Small intestine (tissue), 7 donors: ENCODE results near the gene CFAP61. TPM values are rescaled to one million over a fixed set of nuclear protein-coding genes. Genes with fewer than 3 reads are reported as not detected.

ENCODE experiments used
- DNase-seq, 2 donors: peaks; one replicate each; pipeline versions ENCODE4 v3.0.0 to v3.0.0-alpha.2; 2013
- FAIRE-seq: peaks from 2 replicates; lab custom pipeline; 2012; peaks lifted over from hg19 to GRCh38; lab: Jason Lieb, UNC
- H3K27ac ChIP-seq, 3 donors: one replicate each; pipeline ENCODE4 v1.5.1; 2013; ENCODE audit warnings: low read length in 2 of 3, mild to moderate bottlenecking in 2 of 3, control low read depth in 1 of 3, inconsistent platforms in 1 of 3, low read depth in 1 of 3, moderate library complexity in 1 of 3
- H3K27me3 ChIP-seq, 3 donors: one replicate each; pipeline ENCODE4 v1.6.1; 2013; ENCODE audit warnings: low read length in 3 of 3, inconsistent platforms in 1 of 3; ENCODE audit not compliant: control insufficient read depth in 3 of 3, insufficient read depth in 3 of 3
- H3K36me3 ChIP-seq, 3 donors: one replicate each; pipeline ENCODE4 v1.6.1; 2013; ENCODE audit warnings: low read length in 3 of 3, inconsistent platforms in 1 of 3, low read depth in 1 of 3, mild to moderate bottlenecking in 1 of 3, moderate library complexity in 1 of 3; ENCODE audit not compliant: control insufficient read depth in 3 of 3, insufficient read depth in 2 of 3
- H3K4me1 ChIP-seq, 3 donors: one replicate each; pipeline ENCODE4 v1.6.1; 2013; ENCODE audit warnings: low read length in 2 of 3, inconsistent platforms in 1 of 3, low read depth in 1 of 3, mild to moderate bottlenecking in 1 of 3, moderate library complexity in 1 of 3; ENCODE audit not compliant: control insufficient read depth in 3 of 3, insufficient read depth in 2 of 3
- H3K4me3 ChIP-seq, 3 donors: one replicate each; pipeline ENCODE4 v1.5.1; 2013; ENCODE audit warnings: low read length in 3 of 3, control low read depth in 1 of 3, inconsistent platforms in 1 of 3, low read depth in 1 of 3, mild to moderate bottlenecking in 1 of 3, moderate library complexity in 1 of 3
- H3K9me3 ChIP-seq, 2 donors: one replicate each; pipeline ENCODE4 v1.6.1; 2013; ENCODE audit warnings: low read depth in 1 of 2, low read length in 1 of 2; ENCODE audit not compliant: control insufficient read depth in 2 of 2, insufficient read depth in 1 of 2
- WGBS, 3 donors: extraction: QIAGEN DNeasy Blood & Tissue Kit; methylation state at CpG; one replicate each; pipeline ENCODE4 v1.1.7; 2013; 5-methylcytosine and 5-hydroxymethylcytosine counted together
- polyA plus RNA-seq, 4 donors: library from polyadenylated mRNA; stranded (reverse) in 3 of 4; unstranded in 1 of 4; fragments of 200-250 nt in 3 of 4; fragments of 120-200 nt in 1 of 4; gene quantifications; one replicate each; pipeline versions ENCODE4 v1.2.1 to v1.2.3, GENCODE V29; 2013
- donor health status: healthy with polysubstance abuse.
- donor health status: control.
- donor health status: control.
- donor health status: Bipolar disorder and iron deficiency.
- donor health status: healthy.

The CFAP61 gene
- polyA plus RNA-seq, 4 donors: 0.18 TPM; not detected in 2

- Histone ChIP-seq H3K27ac (no peak overlapping the region), H3K9me3 (no peaks in the 10 kb centered on the region), H3K27me3 (no peaks in the 10 kb centered on the region), H3K4me3 (no peak overlapping the region), H3K4me1 (no peaks in the 10 kb centered on the region), H3K36me3 (peaks cover 0 to 70% (median 6%) of the 10 kb centered on the region in 3 donors)
- 66 to 89% (median 84%) methylated on average over 20 of the region's 20 CpGs for WGBS, 3 donors
- no peak for DNase-seq
- FAIRE-seq: no peak
These were observed 341.1 kb downstream of the CFAP61 start for GRCh38 chr20:20393207-20394120.

- H3K4me1 ChIP-seq: peaks cover 0 to 8% (median 1%) of the 10 kb centered on the region in 3 donors
- DNase-seq: no peak
- H3K36me3 ChIP-seq: peaks cover 0 to 74% (median 6%) of the 10 kb centered on the region in 3 donors
- no peak for FAIRE-seq
- no peaks in the 10 kb centered on the region for H3K27me3 ChIP-seq
- no peak overlapping the region for H3K27ac ChIP-seq
- 84 to 93% (median 90%) methylated on average over 12 of the region's 12 CpGs for WGBS, 3 donors
- no peaks in the 10 kb centered on the region for H3K9me3 ChIP-seq
- no peak overlapping the region for H3K4me3 ChIP-seq
These were observed 342.8 kb downstream of the CFAP61 start for GRCh38 chr20:20395087-20395486.

GRCh38 chr20:20395903-20396568 lies 343.7 kb downstream of the CFAP61 start:
- DNase-seq: no peak
- H3K4me1 ChIP-seq: peaks cover 0 to 10% (median 3%) of the 10 kb centered on the region in 3 donors
- H3K4me3 ChIP-seq: no peak overlapping the region
- no peaks in the 10 kb centered on the region for H3K9me3 ChIP-seq
- no peaks in the 10 kb centered on the region for H3K27me3 ChIP-seq
- no peak for FAIRE-seq
- H3K36me3 ChIP-seq: peaks cover 0 to 71% (median 6%) of the 10 kb centered on the region in 3 donors
- 95 to 96% (median 96%) methylated on average over 29 of the region's 29 CpGs for WGBS, 3 donors
- H3K27ac ChIP-seq: no peak overlapping the region

GRCh38 chr20:20396794-20397193 lies 344.5 kb downstream of the CFAP61 start:
- WGBS, 3 donors: 95 to 99% (median 96%) methylated on average over 3 of the region's 3 CpGs
- peaks cover 0 to 64% (median 6%) of the 10 kb centered on the region in 3 donors for H3K36me3 ChIP-seq
- H3K4me3 ChIP-seq: no peak overlapping the region
- H3K27me3 ChIP-seq: no peaks in the 10 kb centered on the region
- peaks cover 0 to 10% (median 3%) of the 10 kb centered on the region in 3 donors for H3K4me1 ChIP-seq
- FAIRE-seq: no peak
- H3K27ac ChIP-seq: no peak overlapping the region
- no peak for DNase-seq
- no peaks in the 10 kb centered on the region for H3K9me3 ChIP-seq

GRCh38 chr20:20398123-20398522 lies 345.8 kb downstream of the CFAP61 start:
- no peaks in the 10 kb centered on the region for H3K27me3 ChIP-seq
- no peak for DNase-seq
- no peaks in the 10 kb centered on the region for H3K9me3 ChIP-seq
- H3K4me1 ChIP-seq: peaks cover 0 to 10% (median 3%) of the 10 kb centered on the region in 3 donors
- 96 to 97% (median 96%) methylated on average over 7 of the region's 7 CpGs for WGBS, 3 donors
- no peak for FAIRE-seq
- no peak overlapping the region for H3K27ac ChIP-seq
- H3K36me3 ChIP-seq: peaks cover 0 to 60% (median 3%) of the 10 kb centered on the region in 3 donors
- H3K4me3 ChIP-seq: no peak overlapping the region

- no peak overlapping the region for H3K27ac ChIP-seq
- FAIRE-seq (no peak), DNase-seq (peak; percentile 42 to 51)
- WGBS, 3 donors: 68 to 84% (median 78%) methylated on average over 13 of the region's 13 CpGs
- no peaks in the 10 kb centered on the region for H3K27me3 ChIP-seq
- H3K4me3 ChIP-seq: no peak overlapping the region
- peaks cover 0 to 10% (median 3%) of the 10 kb centered on the region in 3 donors for H3K4me1 ChIP-seq
- no peaks in the 10 kb centered on the region for H3K9me3 ChIP-seq
- peaks cover 0 to 60% (median 0%) of the 10 kb centered on the region in 3 donors for H3K36me3 ChIP-seq
These were observed 347.5 kb downstream of the CFAP61 start for GRCh38 chr20:20399531-20400500.

- peaks cover 0 to 10% (median 3%) of the 10 kb centered on the region in 3 donors for H3K4me1 ChIP-seq
- no peaks in the 10 kb centered on the region for H3K9me3 ChIP-seq
- H3K4me3 ChIP-seq: no peak overlapping the region
- H3K36me3 ChIP-seq: peaks cover 0 to 47% (median 0%) of the 10 kb centered on the region in 3 donors
- 89 to 92% (median 92%) methylated on average over 3 of the region's 3 CpGs for WGBS, 3 donors
- FAIRE-seq (no peak), DNase-seq (no peak)
- no peaks in the 10 kb centered on the region for H3K27me3 ChIP-seq
- no peak overlapping the region for H3K27ac ChIP-seq
These were observed 349.7 kb downstream of the CFAP61 start for GRCh38 chr20:20401991-20402390.
